ENCODE measurements around the gene LRFN2.

The LRFN2 gene

DNA sequence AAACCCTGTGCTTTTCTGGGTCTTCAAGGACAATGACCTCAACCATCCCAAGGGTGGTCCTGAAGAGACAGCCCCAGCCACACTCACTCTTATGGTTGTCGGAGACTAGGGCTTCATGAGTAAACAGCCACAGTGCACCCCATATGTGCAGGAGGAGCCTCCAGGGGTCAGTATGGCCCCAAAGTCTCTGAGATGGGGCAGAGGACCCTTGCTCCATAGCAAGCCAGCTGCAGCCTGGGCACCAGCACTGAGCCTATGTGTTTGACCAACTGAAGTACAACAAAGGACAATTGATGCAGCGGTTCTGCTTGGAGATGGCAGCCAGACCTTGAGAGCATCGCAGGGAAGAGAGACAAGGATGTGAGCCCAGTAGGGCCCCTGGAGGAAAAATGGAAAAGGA lies 112.2 kb downstream of the LRFN2 start:
- no peak for DNase-seq (ENCODE audit: low read depth)

DNA sequence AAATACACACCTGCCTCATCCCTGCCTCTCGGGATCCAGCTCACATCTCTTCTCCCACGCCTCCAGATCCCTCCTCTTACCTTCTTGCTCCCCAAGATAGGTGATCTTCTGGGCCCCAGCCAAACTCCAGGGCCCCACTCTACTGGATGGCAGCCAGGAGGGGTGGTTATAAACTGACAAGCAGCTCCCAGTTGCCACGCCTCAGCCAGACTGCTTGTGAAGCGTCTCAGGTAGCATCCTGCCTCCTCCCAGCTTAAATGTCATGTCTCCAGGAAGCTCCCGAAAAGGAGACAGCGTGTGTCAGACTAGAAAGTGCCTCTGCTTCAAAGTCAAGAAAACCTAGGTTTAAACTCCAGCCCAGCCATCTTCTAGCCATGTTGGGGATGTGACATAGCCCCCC lies 114.1 kb downstream of the LRFN2 start:
- no peak for DNase-seq (ENCODE audit: low read depth)

- no peak for DNase-seq (ENCODE audit: low read depth)
Observed at GRCh38 chr6:40472353-40472752, 114.8 kb downstream of the LRFN2 start.

GRCh38 chr6:40471243-40471642 lies 115.9 kb downstream of the LRFN2 start:
- DNase-seq (ENCODE audit: low read depth): no peak

- DNase-seq (ENCODE audit: low read depth): no peak
Observed at GRCh38 chr6:40469323-40469722, 117.8 kb downstream of the LRFN2 start.

GRCh38 chr6:40466986-40467539 lies 120.1 kb downstream of the LRFN2 start:
- DNase-seq (ENCODE audit: low read depth): no peak

- DNase-seq (ENCODE audit: low read depth): no peak
Observed at GRCh38 chr6:40461643-40462042, 125.5 kb downstream of the LRFN2 start.

GRCh38 chr6:40460380-40460779 lies 126.8 kb downstream of the LRFN2 start:
- DNase-seq (ENCODE audit: low read depth): no peak

GRCh38 chr6:40457261-40457660 lies 129.9 kb downstream of the LRFN2 start:
- no peak for DNase-seq (ENCODE audit: low read depth)

- DNase-seq (ENCODE audit: low read depth): no peak
Observed at GRCh38 chr6:40456390-40457013, 130.7 kb downstream of the LRFN2 start.

GRCh38 chr6:40455686-40456389 lies 131.3 kb downstream of the LRFN2 start:
- DNase-seq (ENCODE audit: low read depth): no peak

GRCh38 chr6:40450483-40450882 lies 136.7 kb downstream of the LRFN2 start:
- DNase-seq (ENCODE audit: low read depth): no peak

- no peak for DNase-seq (ENCODE audit: low read depth)
Observed at GRCh38 chr6:40444811-40445210, 142.4 kb downstream of the LRFN2 start.

DNA sequence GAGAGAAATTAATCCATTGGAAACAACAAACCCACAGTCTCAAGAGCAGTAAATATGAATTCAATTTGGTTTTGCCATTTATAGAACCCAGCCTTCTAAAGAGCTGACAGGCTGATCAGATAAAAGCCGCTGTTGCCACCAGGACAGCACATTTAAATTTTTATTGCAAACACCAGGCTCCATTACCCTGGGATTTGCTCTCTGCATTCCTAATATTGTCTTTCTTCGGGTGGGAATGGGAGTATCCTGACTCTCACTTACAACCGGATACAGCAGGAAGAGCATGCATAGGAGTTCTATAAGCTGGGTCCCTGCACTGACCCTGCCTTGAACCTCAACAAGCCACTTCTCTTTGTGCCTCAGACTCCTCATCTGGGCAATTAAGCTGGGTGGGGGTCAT lies 142.9 kb downstream of the LRFN2 start:
- DNase-seq (ENCODE audit: low read depth): no peak

- DNase-seq (ENCODE audit: low read depth): no peak
Observed at GRCh38 chr6:40443842-40444241, 143.3 kb downstream of the LRFN2 start.

- no peak for DNase-seq (ENCODE audit: low read depth)
Observed at GRCh38 chr6:40442591-40442990, 144.6 kb downstream of the LRFN2 start.

GRCh38 chr6:40441150-40441549 lies 146.0 kb downstream of the LRFN2 start:
- DNase-seq (ENCODE audit: low read depth): no peak

GRCh38 chr6:40440053-40440452 lies 147.1 kb downstream of the LRFN2 start:
- DNase-seq (ENCODE audit: low read depth): no peak

- no peak for DNase-seq (ENCODE audit: low read depth)
Observed at GRCh38 chr6:40439026-40439800, 148.0 kb downstream of the LRFN2 start.

- no peak for DNase-seq (ENCODE audit: low read depth)
Observed at GRCh38 chr6:40438246-40438887, 148.8 kb downstream of the LRFN2 start.

DNA sequence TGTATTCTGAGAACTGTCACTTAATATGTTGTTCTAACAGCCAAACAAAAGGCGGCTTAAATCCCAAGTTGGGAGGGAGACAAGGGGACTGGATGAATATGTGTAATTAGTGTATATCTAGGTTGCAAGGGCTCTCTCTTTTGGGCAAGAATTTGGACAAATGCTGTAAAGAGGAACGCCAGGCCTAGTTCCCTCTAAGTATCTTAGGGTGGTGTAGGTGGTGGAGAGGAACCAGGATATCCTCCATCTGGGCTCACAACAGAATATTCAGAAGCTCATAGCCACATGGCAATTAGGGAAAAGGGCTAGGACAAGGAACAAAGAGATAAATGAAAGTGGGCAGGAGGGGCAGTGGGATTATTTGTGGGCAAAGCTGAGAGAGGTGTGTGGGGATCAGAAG lies 149.5 kb downstream of the LRFN2 start:
- no peak for DNase-seq (ENCODE audit: low read depth)

Data from GM04503 (cell line).